ENCODE data around the gene C1QTNF8. TPM values are rescaled to one million over a fixed set of nuclear protein-coding genes. Genes with fewer than 3 reads are reported as not detected.

C1QTNF8 gene
- total and polyA plus RNA-seq, 11 donors = not detected

- Histone ChIP-seq H3K4me3 (no peak overlapping the region), H3K27me3 (peaks cover 0 to 44% (median 9%) of the 10 kb centered on the region in 9 donors), H3K27ac (no peak overlapping the region), H3K4me1 (peaks cover 0 to 6% (median 0%) of the 10 kb centered on the region in 12 donors), H3K36me3 (no peaks in the 10 kb centered on the region), H3K9me3 (peaks cover 0 to 19% (median 0%) of the 10 kb centered on the region in 12 donors)
- no peak for TF ChIP-seq POLR2A (IDR thresholded peaks at IDR 0.05)
- no peak for TF ChIP-seq CTCF (IDR thresholded peaks at IDR 0.05)
- intact Hi-C loops (cut with DNase I) = loop anchor here in 6 of 10 donors (5.0 kb wide), 3 partner anchors 247 to 347 kb away; partner anchors contain the start of gene METRN (in 1 of the 6)
- ATAC-seq = no peak
- DNase-seq = no peak
- 82 to 87% (median 85%) methylated on average over 3 of the region's 3 CpGs for WGBS, 4 donors
These were observed 36.7 kb downstream of the C1QTNF8 start for GRCh38 chr16:1059310-1059709.

- Histone ChIP-seq H3K27me3 (peaks cover 0 to 43% (median 7%) of the 10 kb centered on the region in 9 donors), H3K27ac (no peak overlapping the region), H3K4me1 (peaks cover 0 to 6% (median 0%) of the 10 kb centered on the region in 12 donors), H3K9me3 (peaks cover 0 to 19% (median 0%) of the 10 kb centered on the region in 12 donors), H3K4me3 (no peak overlapping the region), H3K36me3 (no peaks in the 10 kb centered on the region)
- DNase-seq (no peak), ATAC-seq (no peak)
- 0 to 54% (median 44%) methylated on average over 1 to 14 of the region's 14 CpGs for WGBS, 4 donors
- TF ChIP-seq POLR2A (IDR thresholded peaks at IDR 0.05) = no peak
- no peak for TF ChIP-seq CTCF (IDR thresholded peaks at IDR 0.05)
- intact Hi-C loops (cut with DNase I) = loop anchor here in 6 of 10 donors (5.0 kb wide), 3 partner anchors 246 to 346 kb away; partner anchors contain the start of gene METRN (in 1 of the 6)
These were observed 37.8 kb downstream of the C1QTNF8 start for GRCh38 chr16:1058216-1058615.

- Histone ChIP-seq H3K4me1 (peaks cover 0 to 6% (median 0%) of the 10 kb centered on the region in 12 donors), H3K27me3 (peaks cover 0 to 43% (median 7%) of the 10 kb centered on the region in 9 donors), H3K4me3 (no peak overlapping the region), H3K27ac (no peak overlapping the region), H3K9me3 (peaks cover 0 to 19% (median 0%) of the 10 kb centered on the region in 12 donors), H3K36me3 (no peaks in the 10 kb centered on the region)
- no peak for DNase-seq
- intact Hi-C loops (cut with DNase I) = loop anchor here in 8 of 10 donors (1.0 to 5.0 kb wide), 6 partner anchors 43 to 345 kb away; partner anchors contain the start of gene METRN (in 1 of the 8)
- TF ChIP-seq POLR2A (IDR thresholded peaks at IDR 0.05) (no peak), CTCF (IDR thresholded peaks at IDR 0.05) (peak; percentile 60 to 86 (median 74))
- ATAC-seq = peak in 3 of 4 donors; percentile 23 to 56 (median 45)
- WGBS, 4 donors = 18 to 33% (median 26%) methylated on average over 16 to 33 of the region's 33 CpGs
These were observed 38.7 kb downstream of the C1QTNF8 start for GRCh38 chr16:1057252-1057932.

GRCh38 chr16:1056196-1056595 lies 39.8 kb downstream of the C1QTNF8 start:
- H3K27me3 ChIP-seq = peaks cover 0 to 42% (median 7%) of the 10 kb centered on the region in 9 donors
- H3K27ac ChIP-seq = no peak overlapping the region
- DNase-seq (no peak), ATAC-seq (no peak)
- H3K36me3 ChIP-seq = no peaks in the 10 kb centered on the region
- peaks cover 0 to 19% (median 0%) of the 10 kb centered on the region in 12 donors for H3K9me3 ChIP-seq
- TF ChIP-seq POLR2A (IDR thresholded peaks at IDR 0.05) (no peak), CTCF (IDR thresholded peaks at IDR 0.05) (no peak)
- 69 to 81% (median 76%) methylated on average over 8 of the region's 8 CpGs for WGBS, 4 donors
- H3K4me1 ChIP-seq = peaks cover 0 to 6% (median 0%) of the 10 kb centered on the region in 12 donors
- intact Hi-C loops (cut with DNase I) = loop anchor here in 7 of 10 donors (2.0 to 5.0 kb wide), 5 partner anchors 45 to 344 kb away; partner anchors contain the start of gene METRN (in 1 of the 7)
- no peak overlapping the region for H3K4me3 ChIP-seq
